AML-193 (cell line): Measurements from ENCODE around the gene WDR35.

Experiments
- DNase-seq, 2 experiments: peaks; one replicate each; lab custom pipeline; 2025; lab: John Stamatoyannopoulos, UW

Gene WDR35

DNA sequence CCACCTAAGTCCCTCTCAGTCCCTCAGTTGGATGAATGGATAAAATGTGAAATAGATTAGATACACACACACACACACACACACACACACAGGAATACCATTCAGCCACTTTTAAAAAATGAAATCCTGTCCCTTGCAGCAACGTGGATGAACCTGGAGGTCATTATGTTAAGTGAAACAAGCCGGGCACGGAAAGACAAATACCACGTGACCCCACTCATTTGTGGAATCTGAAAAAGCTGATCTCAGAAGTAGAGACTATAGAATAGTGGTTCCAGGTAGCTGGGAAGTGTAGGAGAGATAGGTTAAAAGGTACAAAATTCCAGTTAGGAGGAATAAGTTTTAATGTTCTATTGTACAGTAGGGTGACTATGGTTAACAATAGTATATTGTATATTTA is 119.1 kb downstream of the WDR35 start:
- no peak for DNase-seq

DNA sequence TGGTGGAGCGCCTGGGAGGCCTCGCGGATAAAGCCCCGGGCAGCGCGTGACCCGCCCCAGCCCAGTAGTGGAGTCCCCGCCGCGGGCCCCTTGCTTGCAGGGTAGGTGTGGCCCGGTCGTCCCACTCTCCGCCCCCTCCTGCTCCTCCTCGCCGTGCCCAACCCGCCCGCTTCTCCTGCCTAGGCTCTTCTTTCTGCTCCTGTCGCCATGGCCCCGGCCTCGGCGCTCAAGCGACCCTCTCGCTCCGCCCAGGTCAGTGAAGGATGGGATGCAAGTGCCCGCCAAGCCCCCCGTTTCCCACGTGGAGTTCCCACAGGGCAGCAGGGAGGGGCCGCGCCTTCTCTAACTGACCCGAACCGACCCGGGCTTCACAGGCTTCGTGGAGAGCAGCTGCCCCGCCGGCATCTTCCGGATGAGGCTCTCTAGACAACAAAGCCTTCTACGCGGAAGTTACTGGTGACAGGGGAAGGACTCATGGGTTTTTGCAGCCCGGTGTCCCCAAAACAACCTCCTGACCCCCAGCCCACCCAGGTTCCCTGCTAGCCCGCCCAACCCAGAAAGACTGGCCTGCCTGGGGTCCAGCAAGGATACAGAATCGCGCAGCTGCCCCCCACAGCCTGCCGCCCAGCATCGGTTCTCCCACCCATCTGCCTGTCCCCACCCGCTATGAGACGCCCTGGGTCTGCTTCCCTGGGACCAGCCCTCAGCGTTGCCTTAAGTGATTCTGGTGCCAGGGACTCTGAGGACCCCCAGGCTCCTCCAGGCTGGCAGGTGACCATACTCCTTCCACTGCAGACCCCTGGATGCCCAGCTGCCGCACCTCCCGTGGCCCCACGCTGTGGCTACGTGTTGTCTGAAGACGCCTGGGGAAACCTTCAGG is 121.0 kb downstream of the WDR35 start:
- no peak for DNase-seq

DNA sequence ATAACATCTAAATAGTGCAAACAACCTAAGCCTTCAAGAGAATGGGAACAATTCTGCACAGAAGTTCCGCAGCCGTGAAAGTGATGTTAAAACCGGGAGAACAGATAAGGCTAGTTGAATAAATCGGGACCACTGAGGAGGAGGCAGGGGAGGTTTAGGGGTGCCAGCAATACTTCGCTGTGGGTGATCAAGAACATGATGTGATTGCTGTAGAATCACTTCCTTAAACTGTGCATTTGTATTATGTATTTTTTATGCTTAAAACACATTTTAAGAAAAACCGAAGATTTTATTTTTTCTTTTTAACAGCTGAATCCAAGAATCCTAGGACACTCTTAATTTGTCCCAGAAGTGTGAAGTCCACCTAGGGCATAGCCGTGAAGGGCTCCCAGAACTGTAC is 121.7 kb downstream of the WDR35 start:
- DNase-seq = no peak

DNA sequence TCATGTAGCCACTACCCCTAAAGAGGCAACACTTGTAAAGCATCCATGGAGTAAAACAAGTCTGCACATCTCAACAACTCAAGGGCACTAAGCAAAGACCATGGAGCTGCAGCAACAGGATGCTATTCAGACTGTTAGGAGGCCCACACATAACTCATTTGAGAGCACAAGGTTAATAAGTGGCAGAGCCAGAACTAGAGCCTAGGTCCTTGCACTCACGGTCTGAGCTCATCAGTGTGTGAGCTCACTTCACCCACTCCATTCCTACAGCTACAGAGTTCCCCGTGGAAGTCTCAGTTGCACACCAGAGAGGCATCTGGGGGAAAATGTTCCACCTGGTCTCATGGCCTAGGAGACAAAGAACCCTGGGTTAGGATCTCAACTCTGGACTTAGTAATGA is 123.1 kb downstream of the WDR35 start:
- no peak for DNase-seq

DNA sequence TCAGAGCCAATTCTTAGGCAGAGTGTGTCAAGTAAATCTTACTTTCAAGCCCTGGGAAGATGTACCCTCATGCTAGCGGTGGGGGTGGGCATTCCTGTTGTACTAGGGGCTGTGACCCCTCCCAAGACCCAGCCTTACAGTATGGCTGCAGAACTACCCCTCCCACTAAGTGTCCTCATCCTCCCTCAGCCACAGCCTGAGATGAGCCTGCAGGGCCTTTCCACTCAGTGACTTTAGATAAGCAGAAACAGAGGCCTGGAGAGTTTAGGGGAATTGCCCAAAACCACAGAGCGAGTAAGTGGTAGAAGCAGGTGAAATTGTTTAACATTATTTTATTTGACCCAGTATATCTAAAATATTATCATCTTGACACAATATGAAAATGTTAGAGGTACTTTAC is 124.8 kb downstream of the WDR35 start:
- no peak for DNase-seq

DNA sequence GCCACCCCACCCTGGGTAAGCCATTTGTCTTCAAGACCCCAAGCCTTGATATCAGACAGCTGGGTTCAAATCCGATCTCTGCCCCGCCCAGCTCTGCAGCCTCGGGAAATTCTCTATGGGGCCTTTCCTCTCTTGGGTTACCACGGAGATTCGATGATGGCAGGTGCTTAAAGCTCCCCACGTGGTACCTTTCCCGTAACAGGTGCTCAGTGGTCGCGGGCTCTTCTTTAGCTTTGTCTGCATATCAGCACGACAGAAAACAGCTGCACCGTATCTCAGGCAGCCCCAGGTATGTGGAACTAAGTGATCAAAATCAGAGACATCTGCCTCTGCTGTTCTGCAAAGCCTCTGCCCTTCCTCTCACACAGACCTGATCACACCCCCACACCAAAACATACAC is 125.5 kb downstream of the WDR35 start:
- no peak for DNase-seq

DNA sequence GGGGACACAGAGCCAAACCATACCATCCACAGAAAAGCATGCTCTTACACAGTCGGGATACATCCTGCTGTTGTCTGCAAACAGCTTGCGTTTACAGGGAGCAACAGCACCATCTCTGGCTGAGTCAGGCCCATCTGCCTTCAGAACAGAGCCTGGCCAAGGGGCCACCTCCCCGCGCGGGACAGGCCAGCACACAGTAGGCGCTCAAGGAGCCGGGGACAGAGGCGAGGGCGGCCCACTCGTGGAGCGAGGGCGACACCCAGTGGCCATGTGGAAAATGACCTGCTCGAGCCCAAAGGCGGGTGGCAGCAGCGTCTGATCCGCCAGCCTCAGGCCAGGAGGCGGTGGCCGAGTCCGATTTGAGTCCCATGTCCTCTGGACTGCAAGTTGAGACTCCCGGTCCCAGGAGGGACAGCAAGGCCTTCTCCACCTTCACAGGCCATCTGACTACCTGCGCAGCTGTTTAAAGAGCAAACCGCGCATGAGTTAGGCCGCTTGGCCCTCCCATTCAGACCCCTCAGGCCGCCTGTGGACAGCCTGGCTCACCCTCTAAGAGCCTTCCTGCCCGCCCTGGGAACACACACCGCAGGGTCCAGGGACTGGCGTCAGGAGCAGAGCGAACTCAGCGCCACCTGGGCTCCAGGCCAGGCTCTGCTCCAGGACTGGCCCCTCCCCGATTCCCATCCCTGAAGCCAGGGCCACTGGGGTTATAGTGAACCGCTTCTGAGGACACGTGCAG is 126.4 kb downstream of the WDR35 start:
- DNase-seq = peak in 1 of 2 experiments; percentile 2

DNA sequence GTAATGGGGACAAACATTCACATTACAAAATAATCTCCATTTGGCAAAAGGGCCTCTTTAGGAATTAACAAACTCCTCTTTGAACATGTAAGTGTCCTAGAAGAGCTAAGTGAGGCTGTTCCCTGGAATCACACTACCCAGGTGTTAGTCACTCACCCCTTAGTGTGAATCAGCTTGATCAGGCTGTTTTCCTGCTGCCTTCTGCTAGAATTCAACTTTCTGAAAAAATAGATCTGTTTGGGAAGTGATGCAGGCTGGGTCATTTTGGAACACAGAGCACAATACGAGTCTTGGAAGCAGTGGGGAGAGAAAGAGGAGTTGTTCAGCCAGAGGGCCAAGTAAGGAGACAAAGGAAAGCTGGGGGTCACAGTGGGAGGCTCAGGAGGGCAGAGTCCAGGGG is 128.1 kb downstream of the WDR35 start:
- DNase-seq = no peak
